ENCODE results near the gene SPA17.

The SPA17 gene

GRCh38 chr11:124673333-124674167 lies at the start of gene SPA17, which contains the start of gene SIAE:
TSS of gene SPA17 (plus strand) at chr11:124673904. CDS start at chr11:124675265, 1,361 bp downstream.
TSS of gene SIAE (minus strand) at chr11:124673739. CDS start at chr11:124673708, 31 bp downstream.
- DNase-seq: peak; percentile 93

DNA sequence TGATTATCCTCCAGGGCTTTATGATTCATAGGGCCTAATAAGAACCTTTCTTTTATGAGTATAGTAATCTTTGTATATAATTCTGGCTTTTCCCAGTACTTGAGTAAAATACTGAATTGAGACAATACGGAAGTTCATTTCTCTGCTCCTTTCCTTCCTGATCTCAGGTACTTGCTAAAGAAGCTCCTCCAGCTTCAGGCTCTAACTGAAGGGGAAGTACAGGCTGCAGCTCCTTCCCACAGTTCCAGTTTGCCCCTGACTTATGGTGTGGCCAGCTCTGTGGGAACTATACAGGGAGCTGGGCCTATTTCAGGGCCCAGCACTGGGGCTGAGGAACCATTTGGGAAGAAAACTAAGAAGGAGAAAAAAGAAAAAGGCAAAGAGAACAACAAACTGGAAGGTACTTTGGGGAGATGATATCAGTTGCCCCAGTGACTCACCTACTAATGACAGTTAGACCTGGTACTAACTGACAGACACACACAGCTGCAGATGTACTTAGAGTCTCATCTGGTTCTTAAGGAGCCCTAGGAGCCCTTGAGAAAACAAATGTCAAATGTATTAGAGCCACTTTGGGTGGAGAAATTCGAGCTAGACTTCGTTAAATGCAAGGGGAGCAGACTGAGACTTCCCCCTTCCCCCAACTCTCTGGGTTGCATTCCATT lies 48.1 kb upstream of the SPA17 start:
- DNase-seq: no peak

DNA sequence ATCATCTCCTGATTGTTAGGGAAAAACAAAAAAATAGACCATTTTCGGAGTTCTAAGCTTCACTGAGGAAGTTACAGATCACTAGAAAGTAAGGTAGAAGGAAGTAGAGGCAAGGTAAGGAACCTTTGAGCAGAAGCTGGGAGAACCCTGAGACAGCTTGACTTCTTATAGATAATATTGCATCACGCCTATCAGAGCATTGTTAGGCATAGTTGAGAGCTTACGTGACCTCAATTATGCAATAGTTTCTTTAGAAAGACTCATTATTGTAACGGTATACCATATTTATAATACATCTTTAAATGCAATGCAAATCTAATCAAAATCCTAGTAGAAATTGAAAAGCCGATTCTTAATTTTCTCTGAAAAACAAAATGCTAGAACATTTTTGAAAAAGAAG lies 46.2 kb upstream of the SPA17 start:
- no peak for DNase-seq

GRCh38 chr11:124629961-124630360 lies 43.7 kb upstream of the SPA17 start:
- DNase-seq: no peak

- no peak for DNase-seq
These were observed 40.3 kb upstream of the SPA17 start for GRCh38 chr11:124633355-124633754.

GRCh38 chr11:124635932-124636331 lies 37.8 kb upstream of the SPA17 start:
- no peak for DNase-seq

DNA sequence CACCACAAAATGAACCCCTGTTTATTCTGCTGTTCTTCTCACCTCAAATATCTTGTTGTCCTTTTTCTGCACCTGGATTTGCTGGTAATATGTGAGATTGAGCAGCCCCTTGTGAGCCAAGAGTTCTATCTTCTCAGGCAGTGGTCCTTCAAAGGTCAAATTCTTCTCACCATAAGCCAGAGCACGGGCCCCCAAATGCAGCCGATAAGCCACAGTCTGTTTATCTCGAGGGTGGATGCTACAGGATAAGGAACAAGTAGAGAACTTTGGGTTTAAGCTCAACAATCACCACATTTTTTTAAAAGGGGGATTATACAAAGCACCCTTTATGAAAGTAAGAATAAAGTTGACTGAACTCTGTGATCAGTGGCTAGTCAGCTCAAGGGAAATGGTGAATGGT lies 35.2 kb upstream of the SPA17 start:
- DNase-seq: no peak

DNA sequence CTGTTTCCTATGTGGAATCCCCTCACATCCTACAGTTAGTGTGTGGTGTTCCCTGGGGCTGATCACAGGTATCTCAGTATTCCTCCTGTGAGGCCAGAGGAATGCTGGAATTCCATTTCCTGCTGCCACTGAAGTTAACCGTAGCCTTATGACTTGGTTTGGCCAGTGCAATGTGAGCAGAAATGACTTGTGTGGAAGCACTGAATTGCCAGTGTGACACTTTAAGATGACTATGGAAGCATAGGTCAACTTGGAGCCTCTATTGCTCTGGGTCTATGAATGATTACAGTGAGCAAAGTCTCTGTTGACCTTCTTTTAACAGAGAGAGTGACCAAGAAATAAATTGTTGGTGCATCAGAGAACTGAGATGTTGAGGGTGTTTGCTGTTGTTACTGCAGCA lies 34.5 kb upstream of the SPA17 start:
- DNase-seq: no peak

- no peak for DNase-seq
These were observed 33.0 kb upstream of the SPA17 start for GRCh38 chr11:124640666-124641065.

- DNase-seq: no peak
These were observed 31.1 kb upstream of the SPA17 start for GRCh38 chr11:124642628-124643027.

GRCh38 chr11:124643042-124643604 lies 30.6 kb upstream of the SPA17 start:
- DNase-seq: no peak

- DNase-seq: no peak
These were observed 29.9 kb upstream of the SPA17 start for GRCh38 chr11:124643605-124644425.

DNA sequence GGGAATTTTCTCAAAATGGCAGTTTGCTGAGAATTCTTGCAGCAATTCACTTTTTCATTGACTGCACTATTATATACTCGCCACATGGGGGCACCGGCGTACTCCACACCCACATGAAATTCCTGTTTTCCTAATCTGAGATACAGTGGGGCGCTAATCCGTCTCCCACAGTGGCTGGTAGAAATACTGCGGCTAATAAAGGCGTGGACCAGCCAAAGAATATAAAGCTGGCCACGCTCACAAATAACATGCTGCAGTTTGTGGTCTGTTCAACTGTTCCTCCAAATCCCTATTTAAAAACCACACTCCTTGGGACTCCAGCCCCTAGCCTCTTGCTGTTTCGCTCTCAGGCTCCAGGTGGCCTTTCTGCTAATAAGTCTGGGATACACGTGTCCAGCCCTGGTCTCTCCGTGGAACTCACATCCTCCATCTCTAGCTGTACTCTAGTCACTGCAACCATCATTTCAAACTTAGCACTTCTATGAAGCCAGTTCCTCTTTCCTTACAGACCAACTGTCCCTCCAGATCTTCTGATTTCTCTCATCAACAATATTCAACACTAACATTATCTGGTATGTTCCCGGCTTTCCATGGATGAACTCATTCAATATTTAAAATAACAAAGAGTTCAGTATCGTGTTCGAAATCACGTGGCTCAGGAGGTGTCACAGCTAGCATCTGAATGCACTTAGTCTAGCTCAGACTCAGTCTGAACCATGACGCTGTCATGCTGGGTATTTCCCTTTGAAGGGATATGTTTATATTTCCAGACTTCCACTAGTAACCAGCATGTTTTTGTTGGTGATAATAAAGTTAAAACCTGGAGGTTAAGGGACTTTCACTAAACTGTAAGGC lies 29.1 kb upstream of the SPA17 start:
- peak; percentile 77 for DNase-seq

DNA sequence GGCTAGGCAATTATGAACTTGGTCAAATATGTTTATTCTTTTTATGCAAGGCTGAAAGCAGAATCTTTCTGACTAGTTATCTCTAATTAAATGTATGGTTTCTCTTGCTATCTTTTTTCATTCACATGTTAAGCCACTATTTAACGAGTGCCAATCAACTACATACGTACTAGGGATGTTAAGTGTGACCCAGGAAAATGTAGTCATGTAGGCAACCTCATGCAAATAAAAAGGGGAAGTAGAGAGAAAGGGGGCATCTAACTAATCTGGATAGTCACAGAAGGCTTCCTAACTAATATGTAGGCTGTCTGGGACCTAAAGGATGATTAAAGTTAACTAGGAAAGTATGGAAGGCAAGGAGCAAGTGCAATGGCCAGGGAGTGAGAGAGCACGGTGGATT lies 27.6 kb upstream of the SPA17 start:
- DNase-seq: no peak

- no peak for DNase-seq
These were observed 25.1 kb upstream of the SPA17 start for GRCh38 chr11:124648610-124649009.

GRCh38 chr11:124656774-124657630 lies 16.7 kb upstream of the SPA17 start:
- peak; percentile 87 for DNase-seq

DNA sequence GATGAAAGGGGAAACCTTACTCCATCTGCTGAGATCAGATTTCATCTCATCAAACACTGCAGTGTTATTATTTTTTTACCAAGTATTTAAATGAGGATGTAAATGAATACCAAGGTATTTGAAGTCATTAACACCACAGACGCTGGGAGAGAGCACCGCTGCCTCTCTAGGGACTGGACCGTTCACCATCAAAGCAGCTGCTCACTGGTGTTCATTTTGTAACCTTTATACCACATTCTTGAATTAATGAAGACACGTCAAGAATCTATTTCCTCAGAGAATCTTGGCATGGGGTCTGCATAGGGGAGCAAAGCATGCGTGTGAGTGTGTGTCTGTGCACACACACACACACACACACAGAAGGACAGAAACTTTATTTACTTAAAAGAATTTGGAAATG lies 15.8 kb upstream of the SPA17 start:
- DNase-seq: peak; percentile 10

- DNase-seq: no peak
These were observed 15.2 kb upstream of the SPA17 start for GRCh38 chr11:124658501-124658900.

DNA sequence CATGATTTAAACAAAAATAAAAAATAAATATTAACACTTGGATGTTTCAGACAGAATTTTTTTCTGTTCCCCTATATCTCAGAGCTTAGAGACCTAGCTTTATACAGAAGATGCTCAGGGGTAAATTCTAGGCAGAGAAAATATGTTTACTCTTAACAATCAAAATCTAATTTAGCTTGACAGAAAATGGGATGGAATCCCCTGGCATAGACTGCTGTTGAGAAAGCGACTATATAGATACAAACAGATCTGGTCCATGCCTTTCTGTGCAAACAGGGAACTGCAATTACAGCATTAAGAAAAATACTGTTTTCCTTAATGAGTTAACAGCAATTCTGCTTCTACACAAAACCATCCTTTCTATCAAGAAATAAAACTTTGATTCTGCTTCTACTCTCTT lies 14.7 kb upstream of the SPA17 start:
- no peak for DNase-seq

GRCh38 chr11:124661553-124661952 lies 12.2 kb upstream of the SPA17 start:
- DNase-seq: no peak

GRCh38 chr11:124662106-124662505 lies 11.6 kb upstream of the SPA17 start:
- DNase-seq: no peak
